ENCODE measurements around the gene TRIP13. TPM values are rescaled to one million over a fixed set of nuclear protein-coding genes. Genes with fewer than 3 reads are reported as not detected.
A peak's percentile ranks its signal among the peaks of the same experiment; 100 is the strongest.

TRIP13 gene
- total and polyA plus RNA-seq, 2 of the 4 experiments (the other 2 are of a cell fraction) = 17.1 to 35.5 TPM

GRCh38 chr5:948472-949274, 56.0 kb downstream of the TRIP13 start:
- Histone ChIP-seq H3K9ac (ENCODE audit: low read depth, low read length) (no peak overlapping the region), H3K4ac (ENCODE audit: low read depth, low read length) (no peak overlapping the region), H3K18ac (ENCODE audit: low read depth, low read length) (no peak overlapping the region), H2BK15ac (ENCODE audit: low read depth, low read length) (no peak overlapping the region), H3K14ac (replicated peaks; ENCODE audit: low read depth, low read length) (no peak overlapping the region), H2AFZ (replicated peaks; ENCODE audit: low read length, poor library complexity) (no peak overlapping the region), H2AK9ac (replicated peaks; ENCODE audit: low read depth, low read length, poor library complexity) (no peak overlapping the region), H3K4me1 (ENCODE audit: control insufficient read depth, insufficient read depth, low read length) (peaks cover 2% of the 10 kb centered on the region; the same call in 1 of the 2 replicates), H3K56ac (ENCODE audit: extremely low read depth, insufficient read depth, low read length) (no peak overlapping the region), H3K4me2 (ENCODE audit: low read depth, low read length) (no peak overlapping the region), H3K36me3 (ENCODE audit: control insufficient read depth, insufficient read depth, low read length) (no peaks in the 10 kb centered on the region), H4K5ac (ENCODE audit: low read depth, low read length) (no peak overlapping the region), H2BK120ac (ENCODE audit: low read depth, low read length) (no peak overlapping the region), H4K8ac (ENCODE audit: low read depth in 2 of 2, low read length in 2 of 2) (no peak overlapping the region), H3K27me3 (ENCODE audit: control insufficient read depth, insufficient read depth, low read length) (peaks cover 89% of the 10 kb centered on the region), H3K9me3 (ENCODE audit: control insufficient read depth, insufficient read depth, low read length) (peaks cover 23% of the 10 kb centered on the region), H2BK20ac (ENCODE audit: low read depth, low read length) (no peak overlapping the region), H3K9me1 (ENCODE audit: insufficient read depth, low read length) (no peaks in the 10 kb centered on the region), H3K4me3 (ENCODE audit: insufficient read depth, low read depth, low read length) (no peak overlapping the region), H2BK5ac (ENCODE audit: low read depth, low read length, poor library complexity, severe bottlenecking) (no peak overlapping the region), H3K27ac (ENCODE audit: insufficient read depth, low read length) (no peak overlapping the region), H3K79me1 (ENCODE audit: low read depth in 1 of 2, low read length in 2 of 2) (no peaks in the 10 kb centered on the region), H4K20me1 (ENCODE audit: insufficient read depth, low read length) (peaks cover 12% of the 10 kb centered on the region; the same call in 1 of the 2 replicates), H2AK5ac (ENCODE audit: low read depth, low read length) (no peak overlapping the region), H3K23ac (ENCODE audit: low read depth, low read length) (no peak overlapping the region), H4K91ac (ENCODE audit: insufficient read depth, low read depth, low read length) (no peak overlapping the region)
- ChIA-PET CTCF (interaction anchor here (1.0 to 1.6 kb wide), 4 partner anchors 9 to 29 kb away, joined by 3 to 5 read pairs (median 4); no protein-coding TSS in a partner anchor), POLR2A (ENCODE audit: unreplicated experiment) (no interaction called here)
- BruUV-seq (replicated peaks) = no TSS peak
- intact Hi-C loops (cut with micrococcal nuclease) (no loop called here), dilution Hi-C loops (cut with HindIII; ENCODE audit: low sequenced_read_pairs, unreplicated experiment) (no loop called here), in situ Hi-C loops (cut with MboI; ENCODE audit: low sequenced_read_pairs) (no loop called here)
- no peak for ATAC-seq (ENCODE audit: low read depth)
- 90% methylated on average over 8 of the region's 19 CpGs; no CpG with 5 or more reads in 1 of the 2 experiments for WGBS, 2 experiments (ENCODE audit: extremely low coverage in 2 of 2, insufficient read length in 1 of 2)
- no peak for DNase-seq
- TF ChIP-seq CEBPB (IDR thresholded peaks at IDR 0.05; ENCODE audit: low read depth, low read length) = 0 out of 2 replicates have a peak, but pooled peaks have one; percentile 14
- no peak for TF ChIP-seq MXI1 (IDR thresholded peaks at IDR 0.05; ENCODE audit: borderline replicate concordance, low read depth, low read length)

All from IMR-90 (cell line).